Ecto neural progenitor cell (in vitro differentiated cells): ENCODE data around the gene ZNF175.
A peak's percentile ranks its signal among the peaks of the same experiment; 100 is the strongest.
"Not testable (repeated sequence)": the region's sequence is repeated elsewhere in the genome, so short reads cannot be mapped to it uniquely, and the experiment has no call there.

Experiments used
- DNase-seq: peaks from one replicate; pipeline ENCODE4 v3.0.0-alpha.2; 2018; ENCODE audit warnings: low spot score

ZNF175 gene

GRCh38 chr19:51592521-51592920 is 21.4 kb downstream of the ZNF175 start:
- no peak for DNase-seq

GRCh38 chr19:51593138-51593890 is 22.2 kb downstream of the ZNF175 start:
- DNase-seq: no peak

DNA sequence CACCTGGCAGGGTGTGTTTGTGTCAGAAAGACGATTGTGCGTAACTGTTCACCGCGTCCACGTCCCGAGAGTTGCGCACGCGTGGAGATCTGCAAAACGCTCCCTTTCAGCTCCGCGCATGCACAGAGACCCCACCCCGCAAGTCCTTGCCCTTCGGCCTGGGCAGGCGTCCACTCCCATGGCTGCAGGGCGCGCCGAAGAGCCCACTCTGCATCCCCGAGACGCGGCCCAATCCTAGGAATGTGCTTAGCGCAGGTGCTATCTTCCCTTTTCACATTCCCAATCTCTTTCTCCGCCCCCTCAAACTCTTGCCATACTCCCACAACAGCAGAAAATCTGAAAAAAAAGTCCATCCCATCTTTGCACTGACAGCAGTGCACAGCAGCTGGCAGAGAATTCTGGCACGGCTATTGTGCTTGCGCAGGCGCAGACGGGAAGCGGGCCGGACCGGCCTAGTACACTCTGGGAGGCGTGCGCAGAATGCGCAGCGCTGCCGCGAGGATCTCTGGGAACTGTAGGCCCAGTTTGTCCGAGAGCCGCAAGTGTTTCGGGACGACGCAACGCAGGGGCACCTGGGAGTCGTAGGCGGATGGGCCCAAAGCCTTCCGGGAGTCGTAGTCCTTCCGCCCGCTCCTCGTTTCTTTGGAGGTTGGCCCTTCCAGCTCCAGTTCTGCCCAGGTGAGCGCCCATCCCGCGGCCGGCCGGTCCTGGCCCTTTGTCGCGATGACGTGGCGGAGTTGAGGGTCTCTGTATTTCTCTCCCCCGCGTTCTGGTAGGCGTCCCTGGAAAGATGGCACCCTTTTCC is 23.1 kb downstream of the ZNF175 start:
- peak; percentile 91 for DNase-seq

DNA sequence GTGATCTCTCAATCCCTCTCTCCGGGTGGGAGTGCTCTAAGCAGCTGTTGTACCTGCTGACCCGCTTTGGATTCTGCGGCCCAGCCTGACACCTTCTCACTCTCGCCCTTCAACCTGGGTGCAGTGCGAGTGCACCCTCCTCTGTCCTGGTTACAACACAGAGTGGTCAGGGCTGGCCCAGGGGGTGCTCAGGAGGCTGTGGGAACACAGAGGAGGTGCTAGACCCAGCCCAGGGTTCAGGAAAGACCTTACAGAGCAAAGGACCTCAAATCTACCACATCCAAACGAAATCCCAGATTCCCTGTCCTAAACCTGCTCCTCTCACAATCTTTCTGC is 23.7 kb downstream of the ZNF175 start:
- DNase-seq: no peak

- DNase-seq: no peak
These were observed 24.4 kb downstream of the ZNF175 start for GRCh38 chr19:51595190-51596175.

DNA sequence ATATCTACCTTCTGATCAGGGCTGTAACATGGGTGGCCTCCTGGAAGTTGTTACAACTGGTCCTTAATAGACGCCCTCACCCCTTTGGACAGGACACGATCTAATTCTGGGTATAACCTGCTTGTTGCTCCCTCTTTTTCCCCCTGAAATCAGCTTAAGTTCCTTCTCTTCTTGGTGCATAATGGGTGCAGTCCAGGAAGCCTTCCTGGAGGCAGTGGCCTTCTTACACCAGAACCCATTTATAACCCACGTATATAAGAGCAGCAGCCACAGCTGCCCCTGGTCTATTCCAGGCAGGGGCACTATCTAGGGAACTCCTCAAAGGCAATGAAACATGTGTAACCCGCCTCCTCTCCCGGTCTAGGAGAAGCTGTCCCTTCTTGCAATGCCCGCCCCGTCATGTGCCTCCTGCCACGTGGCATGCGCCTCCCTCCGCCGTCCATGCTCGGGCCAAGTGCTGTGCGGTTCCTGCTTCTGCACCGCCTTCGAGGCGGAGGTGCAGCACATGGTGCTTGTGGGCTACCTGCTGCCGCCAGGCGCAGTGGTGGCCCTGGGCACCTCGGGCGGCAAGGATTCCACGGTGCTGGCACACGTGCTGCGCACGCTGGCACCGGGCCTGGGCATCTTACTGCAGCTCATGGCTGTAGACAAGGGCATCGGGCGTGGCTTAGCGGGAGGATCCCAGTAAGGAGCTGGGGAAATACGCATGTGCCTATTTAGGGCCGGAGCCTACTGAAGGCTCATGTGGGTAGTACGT is 27.3 kb downstream of the ZNF175 start:
- no peak for DNase-seq

GRCh38 chr19:51599084-51599483 is 28.0 kb downstream of the ZNF175 start:
- DNase-seq: no peak

DNA sequence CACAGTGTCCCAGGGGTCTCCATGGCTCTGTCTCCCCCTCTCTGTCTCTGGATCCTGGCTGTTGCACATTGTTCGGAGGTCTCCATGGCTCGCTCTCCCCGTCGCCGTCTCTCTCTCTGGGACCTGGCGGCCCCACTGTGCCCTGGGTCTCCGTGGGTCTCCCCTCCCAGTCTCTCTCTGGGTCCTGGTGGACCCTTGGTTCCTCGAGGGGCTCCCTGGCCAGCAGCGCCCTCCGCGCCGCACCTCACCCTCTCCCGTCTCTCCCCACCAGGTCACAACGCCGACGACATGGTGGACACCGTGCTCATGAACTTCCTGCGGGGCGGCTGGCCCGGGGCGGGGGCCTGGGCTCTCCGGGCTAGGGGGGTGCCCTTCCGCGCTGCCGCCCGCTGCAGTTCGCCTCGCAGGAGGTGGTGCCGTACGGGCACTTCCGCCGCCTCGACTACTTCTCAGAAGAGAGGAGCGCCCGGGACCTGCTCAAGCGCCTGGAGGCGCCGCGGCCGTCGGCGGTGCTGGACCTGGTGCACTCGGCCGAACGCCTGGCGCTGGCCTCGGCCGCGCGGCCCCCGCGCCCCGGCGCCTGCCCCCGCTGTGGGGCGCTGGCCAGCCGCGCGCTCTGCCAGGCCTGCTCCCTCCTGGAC is 30.0 kb downstream of the ZNF175 start:
- DNase-seq: no peak

DNA sequence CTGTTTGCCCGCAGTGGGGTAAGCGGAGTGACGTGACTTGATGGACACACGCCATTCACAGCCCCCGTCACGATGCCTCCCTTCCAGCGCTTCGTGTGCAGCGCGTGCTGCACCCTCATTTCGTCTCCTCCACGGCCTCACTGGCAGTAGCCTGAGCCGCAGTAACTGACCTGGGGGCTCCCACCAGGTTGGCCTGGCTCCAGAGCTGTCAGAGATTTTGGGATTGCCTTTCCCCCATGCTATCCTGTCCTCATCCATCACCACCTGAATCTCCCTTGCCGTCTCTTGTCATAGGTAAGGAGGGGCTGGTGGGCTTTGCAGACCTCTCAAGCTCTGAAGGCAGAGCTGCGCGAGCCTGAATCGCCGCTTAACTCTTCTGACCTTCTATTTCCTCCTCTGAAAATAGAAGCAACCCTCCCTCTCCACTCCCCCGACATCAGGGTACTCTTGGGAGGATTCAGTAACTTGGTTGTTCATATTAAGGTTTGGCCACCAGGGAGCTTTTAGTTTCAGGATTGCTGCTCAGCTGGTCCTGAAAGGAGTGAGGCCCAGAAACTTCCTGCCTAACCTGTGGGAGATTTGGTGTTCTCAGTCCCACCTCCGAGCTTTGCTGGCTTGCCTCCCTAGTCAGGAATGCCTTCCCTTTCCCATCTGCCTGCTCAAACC is 31.2 kb downstream of the ZNF175 start:
- DNase-seq: no peak

- no peak for DNase-seq
These were observed 36.0 kb downstream of the ZNF175 start for GRCh38 chr19:51607077-51607476.

DNA sequence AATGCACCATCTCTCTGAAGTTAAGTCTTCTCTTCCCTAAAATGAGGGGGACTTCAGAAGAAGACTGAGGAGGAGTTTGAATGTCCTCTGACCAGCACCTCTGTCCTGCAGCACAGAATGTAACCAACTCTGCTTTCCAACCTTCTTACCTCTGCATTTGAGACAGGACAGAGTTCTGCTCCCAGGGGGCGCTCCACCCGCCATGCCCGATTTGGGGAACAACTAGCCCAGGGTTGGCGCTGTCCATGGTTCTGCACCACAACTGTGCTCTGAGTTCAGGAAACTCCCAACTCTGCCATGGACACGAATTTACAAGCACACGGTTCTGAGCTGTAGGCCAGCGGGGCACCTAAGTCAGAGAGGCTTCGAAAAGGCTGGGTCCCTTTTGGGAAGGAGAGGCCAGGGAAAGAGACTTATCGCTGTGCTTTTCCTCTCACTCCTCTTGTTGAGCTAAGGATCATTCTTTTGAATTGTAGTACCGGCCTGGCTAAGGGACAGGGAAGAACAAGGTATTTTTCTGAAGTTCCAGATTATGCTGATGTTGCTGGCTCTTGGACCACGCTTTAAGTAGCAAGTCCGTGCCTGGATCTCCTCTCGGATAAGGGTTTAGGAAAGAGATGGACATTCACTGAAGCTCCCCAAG is 37.0 kb downstream of the ZNF175 start:
- DNase-seq: peak; percentile 87

GRCh38 chr19:51610576-51610975 is 39.5 kb downstream of the ZNF175 start:
- DNase-seq: no peak

DNA sequence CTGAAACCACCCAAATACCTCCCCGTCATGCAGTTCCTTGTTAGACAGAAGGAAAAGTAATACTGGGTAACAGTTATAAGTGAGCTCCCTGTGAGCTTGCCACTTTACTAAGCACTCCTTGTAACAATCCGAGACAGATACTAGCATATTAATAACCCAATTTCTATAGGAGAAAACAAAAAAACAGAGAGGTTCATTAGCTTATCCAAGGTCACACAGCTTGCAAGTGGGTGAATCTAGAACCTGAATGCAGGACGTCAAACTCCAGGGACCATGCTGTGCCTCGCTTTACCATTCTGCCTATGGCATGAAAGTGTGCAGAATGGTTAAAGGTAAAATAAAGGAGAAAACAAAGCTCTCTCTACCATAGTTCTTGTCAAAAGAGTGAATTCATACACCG is 43.7 kb downstream of the ZNF175 start:
- no peak for DNase-seq

DNA sequence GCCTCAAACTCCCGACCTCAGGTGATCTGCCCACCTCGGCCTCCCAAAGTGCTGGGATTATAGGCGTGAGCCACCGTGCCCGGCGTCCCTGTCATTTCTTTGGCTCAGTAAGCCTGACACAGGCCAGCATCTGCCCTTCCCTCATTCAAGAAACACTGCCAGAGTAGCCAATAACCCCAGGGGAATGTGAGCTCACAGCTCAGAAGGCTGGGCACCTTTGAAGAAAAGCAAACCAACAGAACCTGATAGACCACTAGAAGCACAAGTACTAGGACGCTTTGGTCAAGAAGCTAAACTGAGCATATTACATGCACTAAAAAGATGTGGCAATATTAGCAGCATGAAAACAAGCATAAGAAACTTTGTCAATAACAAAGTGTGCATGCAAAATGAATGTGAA is 44.9 kb downstream of the ZNF175 start:
- no peak for DNase-seq

DNA sequence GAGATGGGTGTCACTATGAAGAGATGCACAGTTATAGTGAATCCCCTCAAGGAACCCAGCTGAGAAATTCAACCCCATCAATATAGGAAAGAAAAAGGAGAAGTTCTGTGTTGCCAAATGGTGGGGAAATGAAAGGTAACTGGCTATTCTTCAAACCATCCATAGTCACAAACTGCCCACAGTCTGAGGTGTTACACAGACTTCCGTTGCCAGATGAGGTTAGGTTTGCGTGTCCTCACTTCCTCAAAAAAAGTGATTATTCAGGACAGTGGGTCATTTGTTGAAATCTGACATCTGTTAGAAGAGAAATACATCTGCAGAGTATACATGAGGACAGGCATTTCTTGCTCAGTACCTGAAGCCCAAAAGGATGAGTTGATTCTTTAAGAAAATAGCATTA is 50.1 kb downstream of the ZNF175 start:
- no peak for DNase-seq

GRCh38 chr19:51626675-51627074 is 55.6 kb downstream of the ZNF175 start:
- DNase-seq: no peak

DNA sequence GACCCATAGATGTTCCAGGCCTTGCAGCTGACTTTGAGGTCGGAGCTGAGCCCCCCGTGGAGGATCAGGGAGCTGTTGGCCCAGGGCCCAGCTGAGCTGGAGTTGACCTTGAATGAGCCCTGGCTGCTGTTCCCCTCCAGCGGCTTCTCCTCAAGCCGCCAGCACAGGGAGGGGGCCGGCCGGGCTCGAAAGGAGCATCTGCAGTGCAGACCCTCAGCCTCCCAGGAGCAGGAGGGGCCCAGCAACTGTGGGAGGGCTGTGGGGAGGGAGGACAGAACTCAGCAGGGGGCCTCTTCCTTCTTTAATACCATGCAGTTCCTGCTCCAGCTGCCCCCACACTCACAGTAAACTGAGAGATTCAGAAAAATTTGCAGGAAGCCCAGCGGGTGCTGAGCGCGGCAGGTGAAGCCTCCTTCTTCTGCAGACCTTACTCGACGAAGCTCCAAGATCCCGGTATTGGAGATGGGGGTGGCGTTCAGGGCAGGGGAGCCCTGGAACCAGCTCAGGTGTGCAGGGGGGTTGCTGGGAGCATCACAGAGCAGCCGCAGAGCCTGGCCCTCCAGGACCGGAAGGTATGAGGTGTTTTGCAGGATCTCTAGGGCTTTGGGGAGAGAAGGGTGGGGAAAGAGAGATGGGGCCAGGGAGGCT is 56.5 kb downstream of the ZNF175 start:
- no peak for DNase-seq

- no peak for DNase-seq
These were observed 57.3 kb downstream of the ZNF175 start for GRCh38 chr19:51628153-51628939.

- DNase-seq: not testable (repeated sequence)
These were observed 59.2 kb downstream of the ZNF175 start, which contains the start of gene SIGLEC5 for GRCh38 chr19:51630315-51630714. Gene SIGLEC5, minus strand, starts transcription at chr19:51630401. Its CDS starts 66 bp downstream, at chr19:51630335.
